Measurements from ENCODE around the gene EID1. TPM values are rescaled to one million over a fixed set of nuclear protein-coding genes. Genes with fewer than 3 reads are reported as not detected.

The EID1 gene
- total RNA-seq, 1 donor from 2014 or later = 105 TPM

DNA sequence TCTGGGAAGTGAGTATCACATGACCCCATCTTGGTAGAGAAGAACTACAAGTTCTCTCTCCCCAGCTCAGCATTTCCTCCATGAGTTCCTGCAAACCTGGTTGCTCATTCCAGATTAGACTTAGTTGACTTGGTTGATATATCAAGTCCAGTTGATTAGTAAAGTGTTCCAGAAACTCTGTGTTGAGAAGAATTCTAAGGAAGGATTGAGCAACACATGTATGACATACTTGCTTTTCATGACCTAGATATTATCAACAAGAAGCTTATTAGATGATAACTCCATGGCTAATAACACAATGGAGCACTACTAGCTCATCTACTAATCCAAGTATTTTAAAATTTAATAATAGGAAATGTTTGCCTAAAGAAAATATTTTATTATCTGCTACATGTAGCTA is 6.4 kb upstream of the EID1 start:
- no peaks in the 10 kb centered on the region for H3K27me3 ChIP-seq (ENCODE audit: control insufficient read depth, insufficient read depth, low read length)
- H3K36me3 ChIP-seq (ENCODE audit: control insufficient read depth, insufficient read depth, low read length) = no peaks in the 10 kb centered on the region
- DNase-seq (ENCODE audit: low read depth) = no peak
- H3K4me3 ChIP-seq (ENCODE audit: low read depth, low read length) = no peak overlapping the region
- TF ChIP-seq, protein P1, sequence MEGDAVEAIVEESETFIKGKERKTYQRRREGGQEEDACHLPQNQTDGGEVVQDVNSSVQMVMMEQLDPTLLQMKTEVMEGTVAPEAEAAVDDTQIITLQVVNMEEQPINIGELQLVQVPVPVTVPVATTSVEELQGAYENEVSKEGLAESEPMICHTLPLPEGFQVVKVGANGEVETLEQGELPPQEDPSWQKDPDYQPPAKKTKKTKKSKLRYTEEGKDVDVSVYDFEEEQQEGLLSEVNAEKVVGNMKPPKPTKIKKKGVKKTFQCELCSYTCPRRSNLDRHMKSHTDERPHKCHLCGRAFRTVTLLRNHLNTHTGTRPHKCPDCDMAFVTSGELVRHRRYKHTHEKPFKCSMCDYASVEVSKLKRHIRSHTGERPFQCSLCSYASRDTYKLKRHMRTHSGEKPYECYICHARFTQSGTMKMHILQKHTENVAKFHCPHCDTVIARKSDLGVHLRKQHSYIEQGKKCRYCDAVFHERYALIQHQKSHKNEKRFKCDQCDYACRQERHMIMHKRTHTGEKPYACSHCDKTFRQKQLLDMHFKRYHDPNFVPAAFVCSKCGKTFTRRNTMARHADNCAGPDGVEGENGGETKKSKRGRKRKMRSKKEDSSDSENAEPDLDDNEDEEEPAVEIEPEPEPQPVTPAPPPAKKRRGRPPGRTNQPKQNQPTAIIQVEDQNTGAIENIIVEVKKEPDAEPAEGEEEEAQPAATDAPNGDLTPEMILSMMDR (IDR thresholded peaks at IDR 0.05; ENCODE audit: insufficient read depth, low read length, poor library complexity, severe bottlenecking) = no peak

DNA sequence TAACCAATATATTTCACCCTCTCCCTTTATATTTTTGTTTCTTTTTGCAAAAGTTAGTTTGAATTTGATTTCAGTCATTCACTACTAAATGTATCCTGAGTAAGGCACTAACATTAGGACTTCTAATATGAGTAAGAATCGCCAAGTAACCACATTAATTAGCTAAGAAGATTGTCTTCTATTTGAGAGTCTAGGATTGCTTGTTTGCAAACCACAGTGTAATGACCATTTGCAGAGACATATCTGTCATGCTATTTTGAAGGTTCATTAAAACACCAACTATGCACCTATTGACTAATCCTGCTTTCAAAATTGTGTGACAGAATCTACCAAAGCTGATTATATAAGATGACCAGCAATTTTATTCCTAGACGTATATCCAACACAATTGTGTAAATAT is 5.3 kb upstream of the EID1 start:
- TF ChIP-seq, protein P1 (IDR thresholded peaks at IDR 0.05; ENCODE audit: insufficient read depth, low read length, poor library complexity, severe bottlenecking) = no peak
- Histone ChIP-seq H3K36me3 (ENCODE audit: control insufficient read depth, insufficient read depth, low read length) (no peaks in the 10 kb centered on the region), H3K27me3 (ENCODE audit: control insufficient read depth, insufficient read depth, low read length) (no peaks in the 10 kb centered on the region), H3K4me3 (ENCODE audit: low read depth, low read length) (no peak overlapping the region)
- DNase-seq (ENCODE audit: low read depth) = no peak

DNA sequence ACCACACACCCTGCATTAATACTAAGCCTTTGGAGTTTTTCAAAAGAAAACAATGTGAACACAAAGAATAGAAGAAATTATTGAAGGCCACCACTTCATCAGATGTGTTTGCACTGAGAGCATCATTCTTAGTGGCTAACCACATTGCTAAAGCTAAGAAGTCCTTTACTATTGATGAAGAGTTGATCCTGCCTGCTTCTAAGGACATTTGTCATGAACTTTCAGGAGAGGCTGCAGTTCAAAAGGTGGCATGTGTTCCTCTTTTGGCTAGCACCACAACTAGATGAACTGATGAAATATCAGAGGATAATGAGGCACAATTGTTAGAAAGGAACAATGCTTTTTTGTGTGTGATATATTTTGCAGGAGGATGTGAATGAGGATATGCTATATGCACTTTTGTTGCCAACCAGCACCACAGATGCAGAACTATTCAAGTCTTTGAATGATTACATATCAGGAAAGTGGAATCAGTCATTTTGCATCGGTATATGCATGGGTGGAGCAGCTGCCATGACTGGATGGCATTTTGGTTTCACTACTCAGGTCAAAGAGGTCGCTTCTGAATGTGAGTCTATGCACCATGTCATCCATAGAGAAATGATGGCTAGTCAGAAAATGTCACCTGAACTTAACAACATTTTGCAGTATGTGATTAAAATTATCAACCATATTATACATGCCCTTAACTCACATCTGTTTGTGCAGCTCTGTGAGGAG is 2.5 kb upstream of the EID1 start:
- TF ChIP-seq, protein P1 (IDR thresholded peaks at IDR 0.05; ENCODE audit: insufficient read depth, low read length, poor library complexity, severe bottlenecking) = no peak

DNA sequence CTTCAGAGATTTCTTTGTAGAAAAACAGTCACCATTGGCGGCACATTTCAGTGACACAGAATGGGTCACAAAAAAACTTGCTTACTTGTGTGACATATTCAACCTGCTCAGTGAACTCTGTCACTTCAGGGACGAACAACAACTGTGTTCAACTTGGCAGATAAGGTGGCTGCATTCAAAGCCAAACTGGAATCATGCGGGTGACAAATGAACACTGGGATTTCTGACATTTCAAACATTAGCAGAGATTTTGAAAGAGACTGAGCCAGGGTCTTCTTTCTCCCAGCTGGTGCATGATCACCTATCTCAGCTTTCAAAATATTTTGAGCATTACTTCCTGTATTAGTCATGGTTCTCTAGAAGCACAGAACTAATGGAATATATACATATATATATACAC is 1.9 kb upstream of the EID1 start:
- Histone ChIP-seq H3K4me3 (ENCODE audit: low read depth, low read length) (no peak overlapping the region), H3K36me3 (ENCODE audit: control insufficient read depth, insufficient read depth, low read length) (no peaks in the 10 kb centered on the region), H3K27me3 (ENCODE audit: control insufficient read depth, insufficient read depth, low read length) (no peaks in the 10 kb centered on the region)
- no peak for DNase-seq (ENCODE audit: low read depth)
- TF ChIP-seq, protein P1 (IDR thresholded peaks at IDR 0.05; ENCODE audit: insufficient read depth, low read length, poor library complexity, severe bottlenecking) = no peak

More for the DNA sequence above, 2.5 kb upstream of the EID1 start:
- Histone ChIP-seq H3K27me3 (ENCODE audit: control insufficient read depth, insufficient read depth, low read length) (no peaks in the 10 kb centered on the region), H3K4me3 (ENCODE audit: low read depth, low read length) (no peak overlapping the region), H3K36me3 (ENCODE audit: control insufficient read depth, insufficient read depth, low read length) (no peaks in the 10 kb centered on the region)
- DNase-seq (ENCODE audit: low read depth) = no peak

DNA sequence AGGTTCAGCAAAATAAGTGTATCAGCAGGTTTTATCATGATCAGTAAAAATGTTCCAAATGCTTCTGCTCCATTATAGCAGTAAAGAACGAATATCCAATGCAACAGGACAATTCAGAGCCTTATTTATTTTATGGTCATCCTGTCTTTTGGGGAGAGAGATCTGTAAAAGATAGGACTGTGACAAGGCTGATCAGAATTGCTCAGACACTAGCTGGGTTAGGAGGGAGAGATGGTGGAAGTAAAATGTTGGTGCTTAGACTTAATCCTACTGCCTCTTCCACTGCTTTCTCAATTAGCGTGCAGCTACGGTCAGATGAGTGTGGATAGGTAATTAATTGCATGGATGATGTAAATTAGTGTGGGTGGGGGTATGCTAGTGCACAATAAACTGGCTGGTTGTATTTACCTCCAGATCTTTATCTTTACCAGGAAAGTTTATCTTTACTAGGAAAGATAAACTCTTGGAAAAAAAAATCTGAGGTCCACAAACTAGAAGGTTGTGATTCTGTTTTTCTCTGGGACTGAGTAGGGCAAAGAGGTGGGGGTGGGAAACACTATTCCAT is 2.2 kb downstream of the EID1 start:
- no peak overlapping the region for H3K4me3 ChIP-seq (ENCODE audit: low read depth, low read length)
- no peak for DNase-seq (ENCODE audit: low read depth)
- no peaks in the 10 kb centered on the region for H3K27me3 ChIP-seq (ENCODE audit: control insufficient read depth, insufficient read depth, low read length)
- TF ChIP-seq, protein P1 (IDR thresholded peaks at IDR 0.05; ENCODE audit: insufficient read depth, low read length, poor library complexity, severe bottlenecking) = no peak
- H3K36me3 ChIP-seq (ENCODE audit: control insufficient read depth, insufficient read depth, low read length) = no peaks in the 10 kb centered on the region

DNA sequence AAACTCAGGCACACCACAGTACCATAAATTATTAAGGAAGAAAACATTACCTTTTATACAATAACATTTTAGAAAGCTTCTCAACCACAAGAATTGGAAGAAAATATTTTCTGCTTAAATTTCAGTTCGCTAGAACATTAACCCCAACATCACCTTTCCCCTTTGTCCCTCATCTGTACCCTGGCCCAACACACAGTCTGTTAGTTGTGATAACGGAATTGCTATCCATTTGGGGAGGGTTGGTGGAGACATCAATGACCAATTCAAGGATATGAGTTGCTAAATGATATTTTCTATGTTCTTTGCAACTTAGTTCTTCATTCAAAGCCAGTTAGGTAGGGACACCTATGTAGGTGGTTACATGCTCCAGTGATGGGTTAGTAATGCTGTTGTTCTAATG is 5.8 kb downstream of the EID1 start:
- no peak for DNase-seq (ENCODE audit: low read depth)
- TF ChIP-seq, protein P1 (IDR thresholded peaks at IDR 0.05; ENCODE audit: insufficient read depth, low read length, poor library complexity, severe bottlenecking) = no peak
- H3K36me3 ChIP-seq (ENCODE audit: control insufficient read depth, insufficient read depth, low read length) = no peaks in the 10 kb centered on the region
- no peaks in the 10 kb centered on the region for H3K27me3 ChIP-seq (ENCODE audit: control insufficient read depth, insufficient read depth, low read length)
- no peak overlapping the region for H3K4me3 ChIP-seq (ENCODE audit: low read depth, low read length)

Measured in kidney epithelial cell (primary cell).